Spleen (tissue), 7 donors: ENCODE measurements around the gene ATP2B2.

Source experiments
- CTCF ChIP-seq, 11 experiments: fragments of 200-600 bp in 7 of 11; fragments of 450-650 bp in 4 of 11; sonication (generic) in 4 of 11; IDR thresholded peaks in 8 of 11; conservative IDR thresholded peaks in 3 of 11; 1 replicate in 7 of 11; 2 replicates in 4 of 11; pipeline versions ENCODE4 v1.4.0 to v1.8.0; 2016 to 2021; ENCODE audit warnings: antibody characterized with exemption in 11 of 11, inconsistent platforms in 4 of 11, mild to moderate bottlenecking in 1 of 11
- POLR2A ChIP-seq, 3 donors: fragments of 450-650 bp; IDR thresholded peaks; one replicate each; pipeline ENCODE4 v1.5.1; 2017; ENCODE audit warnings: antibody characterized with exemption in 3 of 3, mild to moderate bottlenecking in 1 of 3
- POLR2AphosphoS5 ChIP-seq, 3 donors: sonication (generic); formaldehyde crosslinking; IDR thresholded peaks; one replicate each; pipeline ENCODE4 v1.5.1; 2017; ENCODE audit warnings: antibody characterized with exemption in 3 of 3
- donor health status: DM: no; HTN: no; CAD: no; lungs with moderate emphysema.
- donor health status: DM: no; HTN: no; CAD: no.
- donor health status: DM: no; HTN: no; CAD: no.

DNA sequence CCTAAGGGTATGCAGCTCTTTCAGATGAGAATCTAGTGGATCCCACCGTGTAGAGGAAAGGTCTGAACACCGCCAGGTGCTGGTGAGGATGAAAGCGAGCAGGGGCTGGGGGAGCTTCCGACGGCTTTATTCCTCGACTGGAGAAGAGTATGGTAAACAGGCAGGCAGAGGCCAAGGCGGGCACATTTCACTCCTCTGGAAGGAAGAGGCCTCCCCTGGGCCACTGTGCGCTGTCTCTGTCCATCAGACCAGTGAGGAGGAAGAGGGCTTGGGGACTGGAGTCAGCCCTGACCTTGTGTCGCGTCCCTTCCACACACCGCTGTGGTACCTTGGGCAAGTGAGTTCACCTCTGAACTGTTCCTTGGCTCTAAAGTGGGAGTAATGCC is 216.8 kb downstream of the ATP2B2 start:
- no peak for TF ChIP-seq CTCF (IDR thresholded peaks at IDR 0.05 in 8 of 11, conservative IDR thresholded peaks at IDR 0.05 in 3 of 11)
- TF ChIP-seq POLR2A (IDR thresholded peaks at IDR 0.05), result no peak
- TF ChIP-seq POLR2AphosphoS5 (IDR thresholded peaks at IDR 0.05), result no peak
